GM12878 (cell line): ENCODE data around the gene CA11. TPM values are rescaled to one million over a fixed set of nuclear protein-coding genes. Genes with fewer than 3 reads are reported as not detected.

ENCODE experiments used
- BMI1 ChIP-seq: fragments of 450-650 bp; IDR thresholded peaks from 2 replicates; pipeline ENCODE4 v1.6.1; 2016; ENCODE audit warnings: mild to moderate bottlenecking, moderate library complexity, borderline replicate concordance
- BRCA1 ChIP-seq: IDR thresholded peaks from 2 replicates; pipeline ENCODE4 v1.6.1; 2011; ENCODE audit warnings: low read depth, low read length, improper control_type of control experiment
- CHD1 ChIP-seq: IDR thresholded peaks from 2 replicates; pipeline ENCODE4 v1.6.1; 2012; ENCODE audit warnings: low read depth, low read length, improper control_type of control experiment
- HCFC1 ChIP-seq: fragments of 150-350 bp; IDR thresholded peaks from 2 replicates; pipeline ENCODE4 v1.6.1; 2014; ENCODE audit warnings: low read length
- JUNB ChIP-seq: IDR thresholded peaks from 2 replicates; pipeline ENCODE4 v1.6.1; 2016; ENCODE audit warnings: antibody characterized with exemption, mild to moderate bottlenecking
- MTA3 ChIP-seq: IDR thresholded peaks from 2 replicates; pipeline ENCODE4 v1.6.1; 2012; ENCODE audit warnings: low read length, inconsistent platforms, borderline replicate concordance
- NR2C1 ChIP-seq: fragments of 450-650 bp; IDR thresholded peaks from 2 replicates; pipeline ENCODE4 v1.6.1; 2017; ENCODE audit warnings: antibody characterized with exemption, mild to moderate bottlenecking, moderate library complexity
- NR2F1 ChIP-seq: fragments of 450-650 bp; conservative IDR thresholded peaks from 2 replicates; pipeline ENCODE4 v1.6.1; 2017; ENCODE audit warnings: mild to moderate bottlenecking
- TAF1 ChIP-seq: IDR thresholded peaks from 2 replicates; pipeline ENCODE4 v1.6.1; 2011; ENCODE audit warnings: mild to moderate bottlenecking, low read depth, low read length, borderline replicate concordance
- polyA plus RNA-seq, 11 experiments: library from polyadenylated mRNA; depleted of rRNA in 4 of 11; unstranded in 6 of 11; stranded (reverse) in 5 of 11; fragments of >200 nt; fragmentation: Nextera tagmentation in 4 of 11; fragmentation: Illumina TruSeq in 1 of 11; extraction: Ambion mirVana in 4 of 11; extraction: Trizol in 1 of 11; gene quantifications; 1 replicate in 1 of 11; 2 replicates in 10 of 11; pipeline versions ENCODE4 v1.2.1 to v1.2.3, GENCODE V29; 2011 to 2016; ENCODE audit warnings: inconsistent platforms in 2 of 11, missing spikeins in 2 of 11, low read depth in 1 of 11
- total RNA-seq, 4 experiments: library from RNA; depleted of rRNA in 3 of 4; stranded (reverse); fragments of >200 nt in 3 of 4; fragmentation: Illumina TruSeq in 1 of 4; extraction: Trizol in 1 of 4; gene quantifications; 2 replicates each; pipeline versions ENCODE4 v1.2.1 to v1.2.3, GENCODE V29; 2013 to 2021
- TF ChIP-seq, protein P1 (sequence below): fragments of 450-650 bp; IDR thresholded peaks from 2 replicates; pipeline ENCODE4 v1.6.1; 2016; ENCODE audit warnings: mild to moderate bottlenecking, moderate library complexity, borderline replicate concordance
- TF ChIP-seq, protein P2 (sequence below): fragments of 450-650 bp; IDR thresholded peaks from 2 replicates; pipeline ENCODE4 v1.6.1; 2017; ENCODE audit warnings: borderline replicate concordance

Gene CA11
- total and polyA plus RNA-seq, 10 of the 15 experiments (the other 5 are each of a cell fraction or from before 2014, with no cell fraction given) = 1.7 to 7.5 (median 2.4) TPM

DNA sequence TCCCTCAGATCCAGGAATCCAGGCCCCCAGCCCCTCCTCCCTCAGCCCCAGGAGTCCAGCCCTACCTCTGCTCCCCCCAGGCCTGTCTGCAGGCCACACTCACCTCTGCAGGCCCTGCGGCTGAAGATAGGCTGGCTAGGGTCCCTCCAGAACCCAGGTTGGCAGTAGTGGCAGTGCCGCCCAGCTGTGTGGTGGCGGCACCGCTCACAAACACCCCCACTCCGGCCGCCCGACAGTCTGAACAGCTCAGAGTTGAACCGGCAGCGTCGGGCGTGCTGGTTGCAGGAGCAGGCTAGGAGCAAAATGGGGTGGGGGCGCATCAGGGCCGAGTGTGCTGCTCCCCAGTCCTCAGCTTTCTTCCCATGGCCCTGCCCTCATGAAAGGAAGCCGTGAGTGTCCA lies 18.5 kb upstream of the CA11 start (continued):
- TF ChIP-seq, protein P1, sequence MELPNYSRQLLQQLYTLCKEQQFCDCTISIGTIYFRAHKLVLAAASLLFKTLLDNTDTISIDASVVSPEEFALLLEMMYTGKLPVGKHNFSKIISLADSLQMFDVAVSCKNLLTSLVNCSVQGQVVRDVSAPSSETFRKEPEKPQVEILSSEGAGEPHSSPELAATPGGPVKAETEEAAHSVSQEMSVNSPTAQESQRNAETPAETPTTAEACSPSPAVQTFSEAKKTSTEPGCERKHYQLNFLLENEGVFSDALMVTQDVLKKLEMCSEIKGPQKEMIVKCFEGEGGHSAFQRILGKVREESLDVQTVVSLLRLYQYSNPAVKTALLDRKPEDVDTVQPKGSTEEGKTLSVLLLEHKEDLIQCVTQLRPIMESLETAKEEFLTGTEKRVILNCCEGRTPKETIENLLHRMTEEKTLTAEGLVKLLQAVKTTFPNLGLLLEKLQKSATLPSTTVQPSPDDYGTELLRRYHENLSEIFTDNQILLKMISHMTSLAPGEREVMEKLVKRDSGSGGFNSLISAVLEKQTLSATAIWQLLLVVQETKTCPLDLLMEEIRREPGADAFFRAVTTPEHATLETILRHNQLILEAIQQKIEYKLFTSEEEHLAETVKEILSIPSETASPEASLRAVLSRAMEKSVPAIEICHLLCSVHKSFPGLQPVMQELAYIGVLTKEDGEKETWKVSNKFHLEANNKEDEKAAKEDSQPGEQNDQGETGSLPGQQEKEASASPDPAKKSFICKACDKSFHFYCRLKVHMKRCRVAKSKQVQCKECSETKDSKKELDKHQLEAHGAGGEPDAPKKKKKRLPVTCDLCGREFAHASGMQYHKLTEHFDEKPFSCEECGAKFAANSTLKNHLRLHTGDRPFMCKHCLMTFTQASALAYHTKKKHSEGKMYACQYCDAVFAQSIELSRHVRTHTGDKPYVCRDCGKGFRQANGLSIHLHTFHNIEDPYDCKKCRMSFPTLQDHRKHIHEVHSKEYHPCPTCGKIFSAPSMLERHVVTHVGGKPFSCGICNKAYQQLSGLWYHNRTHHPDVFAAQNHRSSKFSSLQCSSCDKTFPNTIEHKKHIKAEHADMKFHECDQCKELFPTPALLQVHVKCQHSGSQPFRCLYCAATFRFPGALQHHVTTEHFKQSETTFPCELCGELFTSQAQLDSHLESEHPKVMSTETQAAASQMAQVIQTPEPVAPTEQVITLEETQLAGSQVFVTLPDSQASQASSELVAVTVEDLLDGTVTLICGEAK = no peak
- TF ChIP-seq JUNB (no peak), TAF1 (no peak), HCFC1 (no peak), MTA3 (no peak), BRCA1 (no peak), BMI1 (no peak), NR2F1 (no peak), CHD1 (no peak), NR2C1 (no peak)
- TF ChIP-seq, protein P2, sequence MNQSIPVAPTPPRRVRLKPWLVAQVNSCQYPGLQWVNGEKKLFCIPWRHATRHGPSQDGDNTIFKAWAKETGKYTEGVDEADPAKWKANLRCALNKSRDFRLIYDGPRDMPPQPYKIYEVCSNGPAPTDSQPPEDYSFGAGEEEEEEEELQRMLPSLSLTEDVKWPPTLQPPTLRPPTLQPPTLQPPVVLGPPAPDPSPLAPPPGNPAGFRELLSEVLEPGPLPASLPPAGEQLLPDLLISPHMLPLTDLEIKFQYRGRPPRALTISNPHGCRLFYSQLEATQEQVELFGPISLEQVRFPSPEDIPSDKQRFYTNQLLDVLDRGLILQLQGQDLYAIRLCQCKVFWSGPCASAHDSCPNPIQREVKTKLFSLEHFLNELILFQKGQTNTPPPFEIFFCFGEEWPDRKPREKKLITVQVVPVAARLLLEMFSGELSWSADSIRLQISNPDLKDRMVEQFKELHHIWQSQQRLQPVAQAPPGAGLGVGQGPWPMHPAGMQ = no peak
